LNCAP (cell line): ENCODE results near the gene CNDP1.

Experiments used
- TF ChIP-seq, protein P1 (sequence below): fragments of 450-650 bp; IDR thresholded peaks from 2 replicates; pipeline ENCODE4 v1.5.1; 2017; ENCODE audit warnings: mild to moderate bottlenecking

Gene CNDP1

DNA sequence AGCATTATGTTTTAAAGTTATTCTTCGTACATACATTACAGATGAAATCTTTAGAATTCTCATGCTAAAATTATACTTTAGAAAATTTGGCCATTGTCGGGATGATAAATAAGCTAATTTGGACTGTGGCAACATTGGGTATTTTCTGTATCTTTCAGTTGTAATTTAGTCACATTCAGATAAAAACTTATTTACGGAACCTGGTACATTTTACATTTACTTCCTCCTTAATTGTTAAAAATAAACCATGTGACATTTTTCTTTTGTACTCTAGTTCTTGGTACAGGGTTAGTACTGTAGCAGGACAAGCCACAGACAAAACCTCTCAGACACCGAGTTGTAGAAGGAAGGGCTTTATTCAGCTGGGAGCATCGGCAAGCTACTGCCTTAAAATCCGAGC, 33.9 kb upstream of the CNDP1 start:
- TF ChIP-seq, protein P1, sequence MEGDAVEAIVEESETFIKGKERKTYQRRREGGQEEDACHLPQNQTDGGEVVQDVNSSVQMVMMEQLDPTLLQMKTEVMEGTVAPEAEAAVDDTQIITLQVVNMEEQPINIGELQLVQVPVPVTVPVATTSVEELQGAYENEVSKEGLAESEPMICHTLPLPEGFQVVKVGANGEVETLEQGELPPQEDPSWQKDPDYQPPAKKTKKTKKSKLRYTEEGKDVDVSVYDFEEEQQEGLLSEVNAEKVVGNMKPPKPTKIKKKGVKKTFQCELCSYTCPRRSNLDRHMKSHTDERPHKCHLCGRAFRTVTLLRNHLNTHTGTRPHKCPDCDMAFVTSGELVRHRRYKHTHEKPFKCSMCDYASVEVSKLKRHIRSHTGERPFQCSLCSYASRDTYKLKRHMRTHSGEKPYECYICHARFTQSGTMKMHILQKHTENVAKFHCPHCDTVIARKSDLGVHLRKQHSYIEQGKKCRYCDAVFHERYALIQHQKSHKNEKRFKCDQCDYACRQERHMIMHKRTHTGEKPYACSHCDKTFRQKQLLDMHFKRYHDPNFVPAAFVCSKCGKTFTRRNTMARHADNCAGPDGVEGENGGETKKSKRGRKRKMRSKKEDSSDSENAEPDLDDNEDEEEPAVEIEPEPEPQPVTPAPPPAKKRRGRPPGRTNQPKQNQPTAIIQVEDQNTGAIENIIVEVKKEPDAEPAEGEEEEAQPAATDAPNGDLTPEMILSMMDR = no peak

GRCh38 chr18:74501386-74501785, 32.9 kb upstream of the CNDP1 start:
- TF ChIP-seq, protein P1 = no peak

DNA sequence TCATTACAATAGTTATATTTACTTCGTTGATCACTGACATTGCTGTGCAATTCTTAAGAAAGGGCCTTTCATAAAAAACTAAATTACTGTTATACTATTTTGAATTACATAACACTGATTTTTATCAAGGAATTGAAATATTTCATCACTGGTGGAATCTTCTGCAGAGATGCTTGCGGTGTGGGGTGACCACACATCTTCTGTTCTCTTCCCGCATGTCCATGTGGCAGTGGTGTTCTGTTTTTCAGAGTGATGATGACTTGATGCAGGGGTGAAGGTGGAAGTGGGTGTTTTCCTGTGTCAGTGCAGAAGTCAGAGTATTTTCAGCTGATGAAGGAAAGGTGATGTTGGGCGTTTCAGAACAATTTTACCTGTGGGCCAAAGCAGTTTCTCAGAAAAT, 31.2 kb upstream of the CNDP1 start:
- TF ChIP-seq, protein P1 = no peak

DNA sequence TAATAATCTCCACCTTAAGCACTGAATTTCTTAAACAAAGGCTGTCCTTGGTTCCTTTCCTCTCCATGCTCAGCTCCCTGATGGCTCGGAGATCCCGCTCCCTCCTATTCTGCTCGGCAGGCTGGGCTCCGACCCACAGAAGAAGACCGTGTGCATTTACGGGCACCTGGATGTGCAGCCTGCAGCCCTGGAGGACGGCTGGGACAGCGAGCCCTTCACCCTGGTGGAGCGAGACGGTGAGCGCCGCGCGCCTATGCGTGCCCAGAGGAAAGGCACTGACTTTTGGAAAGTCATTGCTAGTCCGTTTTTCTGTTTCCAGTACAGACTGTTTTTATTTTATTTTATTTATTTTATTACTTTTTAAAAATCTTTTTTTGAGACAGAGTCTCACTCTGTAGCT, 28.5 kb upstream of the CNDP1 start:
- TF ChIP-seq, protein P1 = no peak

DNA sequence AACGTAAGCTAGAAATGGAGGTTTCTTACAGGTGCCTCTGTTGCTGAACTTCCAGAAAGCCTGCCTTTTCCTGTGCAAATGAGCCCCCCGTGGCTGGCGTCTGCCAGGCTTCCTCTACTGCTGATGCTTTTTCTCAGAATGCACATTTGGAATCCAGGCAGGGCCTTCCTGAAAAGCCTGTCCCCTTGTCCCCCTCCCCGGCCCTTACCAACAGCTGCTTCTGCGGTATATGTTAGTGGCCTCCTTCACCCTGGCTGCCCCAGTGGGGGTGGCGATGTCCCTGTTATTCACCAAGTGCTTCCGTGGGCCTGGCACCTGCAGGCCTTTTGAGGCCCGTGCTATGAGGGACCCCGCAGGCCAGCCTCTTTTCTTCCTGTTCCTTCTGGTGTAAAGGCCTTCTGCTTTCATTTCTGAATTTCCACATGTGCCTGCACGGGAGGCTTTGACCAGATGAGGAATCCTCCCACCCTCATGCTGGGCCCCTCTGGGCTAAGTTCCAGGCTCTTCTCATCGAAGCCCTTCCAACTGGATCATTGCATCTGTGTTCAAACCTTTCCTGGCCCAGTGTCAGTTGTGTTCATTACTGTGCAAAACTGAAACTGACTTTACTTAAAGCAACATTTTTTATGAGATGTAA, 27.7 kb upstream of the CNDP1 start:
- TF ChIP-seq, protein P1 = no peak

DNA sequence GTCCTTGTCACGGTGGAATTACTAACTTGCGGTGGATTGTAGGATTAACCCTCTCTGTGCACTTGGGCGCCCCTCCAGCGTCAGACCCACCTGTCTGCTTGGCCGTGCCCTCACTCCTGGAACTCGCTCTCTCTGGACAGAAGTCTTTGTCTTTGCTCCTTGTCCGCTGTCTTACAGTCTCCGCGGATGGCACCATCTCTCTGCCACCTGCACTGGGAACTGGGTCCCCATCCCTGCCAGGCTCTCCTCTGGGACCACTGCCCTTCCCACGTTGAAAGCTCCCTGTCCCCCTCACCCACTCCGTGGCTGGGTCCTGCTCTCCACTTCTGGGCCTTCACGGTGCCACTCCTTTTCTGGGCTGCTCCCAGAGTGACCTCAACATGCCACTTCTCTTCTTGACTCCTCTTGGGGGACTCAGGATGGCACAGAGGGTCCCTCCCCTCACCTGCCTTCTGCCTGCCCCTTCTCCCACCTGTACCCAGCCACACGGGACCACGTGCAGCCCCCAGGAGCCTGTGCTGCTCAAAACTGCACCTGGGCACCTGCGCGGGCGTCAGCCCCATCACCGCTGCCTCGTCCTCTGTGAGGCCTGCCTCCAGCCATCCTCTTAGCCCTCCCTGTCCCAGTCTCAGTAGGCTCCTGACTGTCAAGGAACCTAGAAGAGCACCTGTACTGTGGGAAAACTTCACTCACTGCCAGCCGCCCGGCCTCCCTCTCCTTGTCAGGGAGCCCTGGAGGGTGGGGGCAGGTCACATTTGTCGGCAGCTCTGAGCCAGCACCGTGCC, 27.0 kb upstream of the CNDP1 start:
- TF ChIP-seq, protein P1 = no peak

- TF ChIP-seq, protein P1 = no peak
Observed at GRCh38 chr18:74507927-74508326, 26.4 kb upstream of the CNDP1 start.
